HAP-1 (cell line): ENCODE data around the gene DNASE1L3.

Experiments used
- DNase-seq, 2 experiments: peaks; one replicate each; pipeline ENCODE4 v3.0.0-alpha.2; 2016 to 2020; ENCODE audit warnings: low spot score in 2 of 2
- H3K27me3 ChIP-seq: fragments of 250-450 bp; sonication (Bioruptor Pico); 2 replicates; pipeline ENCODE4 v1.5.1; 2020; ENCODE audit warnings: low read depth, mild to moderate bottlenecking, moderate library complexity
- H3K36me3 ChIP-seq: fragments of 250-450 bp; sonication (Bioruptor Pico); replicated peaks from 2 replicates; pipeline ENCODE4 v1.5.1; 2020; ENCODE audit warnings: mild to moderate bottlenecking
- H3K4me1 ChIP-seq: fragments of 250-450 bp; sonication (Bioruptor Pico); 2 replicates; pipeline ENCODE4 v1.5.1; 2020; ENCODE audit warnings: mild to moderate bottlenecking
- H3K4me3 ChIP-seq: fragments of 250-450 bp; sonication (Bioruptor Pico); 2 replicates; pipeline ENCODE4 v1.5.1; 2020; ENCODE audit warnings: mild to moderate bottlenecking, moderate library complexity
- H3K9me3 ChIP-seq: fragments of 250-450 bp; sonication (Bioruptor Pico); 2 replicates; pipeline ENCODE4 v1.5.1; 2020; ENCODE audit warnings: mild to moderate bottlenecking, moderate library complexity
- in situ Hi-C: fragments of 300-500 bp; cut with MboI; formaldehyde crosslinking; loops from 3 replicates; pipeline ENCODE4 v1.14.3; 2020; ENCODE audit warnings: low sequenced_read_pairs, inconsistent platforms, mixed read lengths

Gene DNASE1L3

GRCh38 chr3:58144478-58145325, 66.1 kb downstream of the DNASE1L3 start:
- no peak overlapping the region for H3K4me3 ChIP-seq
- H3K4me1 ChIP-seq: no peaks in the 10 kb centered on the region; the same call in 1 of the 2 replicates
- no peaks in the 10 kb centered on the region for H3K27me3 ChIP-seq
- in situ Hi-C loops: no loop called here
- no peaks in the 10 kb centered on the region for H3K9me3 ChIP-seq
- peaks cover 14% of the 10 kb centered on the region for H3K36me3 ChIP-seq
- DNase-seq: no peak

- DNase-seq: no peak
- Histone ChIP-seq H3K27me3 (no peaks in the 10 kb centered on the region), H3K36me3 (peaks cover 24% of the 10 kb centered on the region), H3K4me3 (no peak overlapping the region), H3K9me3 (no peaks in the 10 kb centered on the region), H3K4me1 (no peaks in the 10 kb centered on the region; the same call in 1 of the 2 replicates)
- in situ Hi-C loops: no loop called here
Measured at GRCh38 chr3:58143417-58144055, 67.2 kb downstream of the DNASE1L3 start.
